HepG2 (cell line): ENCODE results near the gene MARCOL. TPM values are rescaled to one million over a fixed set of nuclear protein-coding genes. Genes with fewer than 3 reads are reported as not detected.
A peak's percentile ranks its signal among the peaks of the same experiment; 100 is the strongest.

Experiments used
- ATAC-seq: fragments of 200-7000 bp; cut with Tn5 transposase; 3 replicates; pipeline ENCODE4 v1.9.1; 2020; ENCODE audit warnings: mild to moderate bottlenecking, moderate library complexity
- Bru-seq: library from RNA; stranded (reverse); fragments of 400-500 nt; gene quantifications from one replicate; lab custom pipeline; 2021; lab: Mats Ljungman, UMichigan
- BruChase-seq, 2 experiments: library from RNA; stranded (reverse); fragments of 400-500 nt; gene quantifications; one replicate each; lab custom pipeline; 2021; lab: Mats Ljungman, UMichigan
- BruUV-seq: library from RNA; stranded (reverse); fragments of 400-500 nt; replicated peaks from 2 replicates; lab custom pipeline; 2021; lab: Mats Ljungman, UMichigan
- CTCF ChIA-PET: fragments of 300-600 bp; formaldehyde crosslinking; extraction: SDS; loops from one replicate; lab custom pipeline; 2021; ENCODE audit warnings: low total read pairs, inconsistent platforms, low intra/inter-chr PET ratio; lab: Yijun Ruan, JAX
- POLR2A ChIA-PET: fragments of 350-600 bp; sonication (Branson Sonifier 250); formaldehyde crosslinking; loops from one replicate; lab custom pipeline; 2020; ENCODE audit warnings: antibody characterized with exemption, inconsistent platforms; lab: Yijun Ruan, JAX
- DNase-seq: peaks from one replicate; pipeline ENCODE4 v3.0.0-alpha.2; 2015; ENCODE audit warnings: low spot score
- FAIRE-seq: peaks from 3 replicates; lab custom pipeline; 2011; peaks lifted over from hg19 to GRCh38; lab: Jason Lieb, UNC
- H2AFZ ChIP-seq: one replicate; pipeline ENCODE4 v1.6.1; 2011; ENCODE audit warnings: low read length, inconsistent platforms
- H3K27ac ChIP-seq: fragments of 300-600 bp; 3 replicates; pipeline ENCODE4 v1.8.0; 2011; ENCODE audit warnings: mixed run types, mild to moderate bottlenecking, mixed read lengths, low read length, inconsistent platforms; ENCODE audit not compliant: insufficient read depth; ENCODE audit errors: extremely low read length
- H3K27me3 ChIP-seq, 2 experiments: fragments of 200-600 bp in 1 of 2; 2 replicates in 1 of 2; 3 replicates in 1 of 2; pipeline versions ENCODE4 v1.6.0 to v1.8.0; 2011; ENCODE audit warnings: low read length in 2 of 2, mild to moderate bottlenecking in 2 of 2, moderate library complexity in 2 of 2, inconsistent platforms in 1 of 2; ENCODE audit not compliant: insufficient read depth in 2 of 2, control insufficient read depth in 1 of 2
- H3K36me3 ChIP-seq, 2 experiments: fragments of 200-600 bp in 1 of 2; replicated peaks in 1 of 2; 2 replicates in 1 of 2; 3 replicates in 1 of 2; pipeline versions ENCODE4 v1.5.1 to v1.8.0; 2011; ENCODE audit warnings: low read length in 2 of 2, inconsistent platforms in 1 of 2; ENCODE audit not compliant: insufficient read depth in 2 of 2, control insufficient read depth in 1 of 2
- H3K4me1 ChIP-seq: 2 replicates; pipeline ENCODE4 v1.5.1; 2012; ENCODE audit warnings: low read length, inconsistent platforms; ENCODE audit not compliant: insufficient read depth
- H3K4me2 ChIP-seq: 2 replicates; pipeline ENCODE4 v1.6.0; 2011; ENCODE audit warnings: low read depth, low read length, inconsistent platforms
- H3K4me3 ChIP-seq, 3 experiments: fragments of 200-600 bp in 1 of 3; sonication (generic), shearing (Covaris generic) in 1 of 3; replicated peaks in 1 of 3; 2 replicates each; pipeline ENCODE4 v1.5.1; 2011 to 2016; ENCODE audit warnings: low read length in 3 of 3, inconsistent platforms in 2 of 3, low read depth in 2 of 3, mild to moderate bottlenecking in 2 of 3, control low read depth in 1 of 3, mixed read lengths in 1 of 3; ENCODE audit not compliant: insufficient read depth in 1 of 3
- H3K79me2 ChIP-seq: one replicate; pipeline ENCODE4 v1.6.1; 2011; ENCODE audit warnings: low read length, inconsistent platforms; ENCODE audit not compliant: insufficient read depth
- H3K9ac ChIP-seq: 2 replicates; pipeline ENCODE4 v1.6.0; 2011; ENCODE audit warnings: mild to moderate bottlenecking, low read depth, low read length, inconsistent platforms; ENCODE audit not compliant: insufficient read depth
- H3K9me3 ChIP-seq: 2 replicates; pipeline ENCODE4 v1.5.1; 2012; ENCODE audit warnings: mild to moderate bottlenecking, low read length
- H4K20me1 ChIP-seq: 2 replicates; pipeline ENCODE4 v1.6.0; 2011; ENCODE audit warnings: inconsistent platforms, mild to moderate bottlenecking, low read length, moderate library complexity; ENCODE audit not compliant: insufficient read depth
- ARNT2 ChIP-seq: sonication (generic); formaldehyde crosslinking; IDR thresholded peaks from 2 replicates; pipeline ENCODE4 v1.8.0; 2022; ENCODE audit warnings: mild to moderate bottlenecking, low read depth, missing genetic modification reagents, moderate library complexity
- ATM ChIP-seq: fragments of 450-650 bp; IDR thresholded peaks from 2 replicates; pipeline ENCODE4 v1.7.1; 2017; ENCODE audit warnings: mild to moderate bottlenecking, borderline replicate concordance
- CBX1 ChIP-seq: IDR thresholded peaks from one replicate; pipeline ENCODE4 v1.6.1; 2016; ENCODE audit warnings: antibody characterized with exemption, low read depth
- FOXA1 ChIP-seq, 2 experiments: fragments of 450-650 bp in 1 of 2; sonication (generic) in 1 of 2; formaldehyde crosslinking in 1 of 2; IDR thresholded peaks; 2 replicates each; pipeline versions ENCODE4 v1.4.0 to v1.6.1; 2016 to 2020; ENCODE audit warnings: missing genetic modification reagents in 1 of 2
- GZF1 ChIP-seq: sonication (generic); formaldehyde crosslinking; IDR thresholded peaks from 2 replicates; pipeline ENCODE4 v1.5.1; 2020; ENCODE audit warnings: mild to moderate bottlenecking, missing genetic modification reagents
- HNRNPLL ChIP-seq: fragments of 200-400 bp; formaldehyde crosslinking; IDR thresholded peaks from 2 replicates; pipeline ENCODE4 v1.6.1; 2017; ENCODE audit warnings: mild to moderate bottlenecking, low read depth, low read length; ENCODE audit not compliant: poor library complexity, severe bottlenecking
- MYNN ChIP-seq: sonication (generic); formaldehyde crosslinking; IDR thresholded peaks from 2 replicates; pipeline ENCODE4 v1.4.0; 2020; ENCODE audit warnings: mild to moderate bottlenecking, low read depth, missing genetic modification reagents
- SAFB2 ChIP-seq: sonication (generic); formaldehyde crosslinking; IDR thresholded peaks from 2 replicates; pipeline ENCODE4 v1.5.1; 2020; ENCODE audit warnings: missing genetic modification reagents, low read depth, mild to moderate bottlenecking, borderline replicate concordance
- ZNF17 ChIP-seq: sonication (generic); formaldehyde crosslinking; IDR thresholded peaks from 2 replicates; pipeline ENCODE4 v1.5.0; 2020; ENCODE audit warnings: mild to moderate bottlenecking, missing genetic modification reagents
- ZNF331 ChIP-seq: sonication (generic); formaldehyde crosslinking; IDR thresholded peaks from 2 replicates; pipeline ENCODE4 v1.4.0; 2020; ENCODE audit warnings: missing genetic modification reagents
- ZNF605 ChIP-seq: sonication (generic); formaldehyde crosslinking; IDR thresholded peaks from 2 replicates; pipeline ENCODE4 v1.8.0; 2022; ENCODE audit warnings: mild to moderate bottlenecking, missing genetic modification reagents
- WGBS: methylation state at CpG from one replicate; pipeline ENCODE4 v1.1.6; 2017; ENCODE audit warnings: low lambda C conversion rate; 5-methylcytosine and 5-hydroxymethylcytosine counted together
- in situ Hi-C: cut with HindIII; loops from 2 replicates; pipeline ENCODE4 v1.10.0; 2017; ENCODE audit warnings: low pct_unique_long_range_greater_than_20kb; ENCODE audit not compliant: extremely low pct_ligation_motif_present
- intact Hi-C: fragments of 100-400 bp; cut with micrococcal nuclease; formaldehyde crosslinking; loops from one replicate; pipeline ENCODE4 v1.10.0; 2022; ENCODE audit not compliant: unreplicated experiment
- long read RNA-seq, 2 experiments: library from RNA in 1 of 2; library from polyadenylated mRNA in 1 of 2; stranded (forward) in 1 of 2; unstranded in 1 of 2; transcript quantifications; one replicate each; pipeline ENCODE4 v2.0.0, GENCODE V29; 2019 to 2022
- polyA minus RNA-seq, 3 experiments: library from RNA; depleted of rRNA, polyadenylated mRNA; stranded (reverse); fragments of >200 nt; gene quantifications; 2 replicates each; pipeline ENCODE4 v1.2.3, GENCODE V29; 2011; ENCODE audit warnings: low replicate concordance in 1 of 3
- polyA plus RNA-seq, 8 experiments: library from polyadenylated mRNA; depleted of rRNA in 3 of 8; stranded (reverse) in 7 of 8; unstranded in 1 of 8; fragments of >200 nt; fragmentation: Illumina TruSeq in 4 of 8; extraction: Trizol in 4 of 8; gene quantifications; 2 replicates each; pipeline versions ENCODE4 v1.2.1 to v1.2.3, GENCODE V29; 2011 to 2016; ENCODE audit warnings: low read depth in 4 of 8, missing spikeins in 1 of 8, mixed read lengths in 1 of 8; ENCODE audit not compliant: insufficient read depth in 1 of 8
- total RNA-seq, 5 experiments: library from RNA; depleted of rRNA; stranded (reverse); fragments of >200 nt; fragmentation: Illumina TruSeq; extraction: Trizol; gene quantifications; 2 replicates each; pipeline ENCODE4 v1.2.3, GENCODE V29; 2016; ENCODE audit warnings: low read depth in 1 of 5
- TF ChIP-seq, protein P1 (sequence below): sonication (generic); formaldehyde crosslinking; IDR thresholded peaks from 2 replicates; pipeline ENCODE4 v1.4.0; 2020; ENCODE audit warnings: mild to moderate bottlenecking, missing genetic modification reagents
- TF ChIP-seq, protein P2 (sequence below): IDR thresholded peaks from 2 replicates; pipeline ENCODE4 v1.4.0; 2020; ENCODE audit warnings: mild to moderate bottlenecking, missing genetic modification reagents
- TF ChIP-seq, protein P3 (sequence below): sonication (generic); formaldehyde crosslinking; IDR thresholded peaks from 2 replicates; pipeline ENCODE4 v1.4.0; 2020; ENCODE audit warnings: missing genetic modification reagents

Gene MARCOL
- total RNA-seq (2016; rRNA removed; fragmentation: Illumina TruSeq; extraction: Trizol) (not detected in 2 replicates), polyA plus RNA-seq (2011; rRNA removed) (not detected in 2 replicates), polyA minus RNA-seq (2011; rRNA and poly(A)+ RNA removed; ENCODE audit: low replicate concordance) (21.8 TPM in 1 of 2 replicates, not detected in the other), Bru-seq, nascent RNA (not detected), BruChase-seq, experiment 1, labeled RNA remaining after a 6-hour chase (not detected), BruChase-seq, experiment 2, labeled RNA remaining after a 2-hour chase (percentile 5 among the genes with signal in this experiment)
- total RNA-seq (2016; cell fraction: cytosol; rRNA removed; fragmentation: Illumina TruSeq; extraction: Trizol; ENCODE audit: low read depth), result not detected in 2 replicates
- total RNA-seq (2016; cell fraction: insoluble cytoplasmic fraction; rRNA removed; fragmentation: Illumina TruSeq; extraction: Trizol), result not detected in 2 replicates
- total RNA-seq (2016; cell fraction: membrane; rRNA removed; fragmentation: Illumina TruSeq; extraction: Trizol), result not detected in 2 replicates
- not detected in 2 replicates for total RNA-seq (2016; cell fraction: nucleus; rRNA removed; fragmentation: Illumina TruSeq; extraction: Trizol)
- not detected in 2 replicates for polyA plus RNA-seq (2011; cell fraction: cytosol; rRNA removed)
- not detected in 2 replicates for polyA plus RNA-seq (2011; cell fraction: nucleus; rRNA removed)
- polyA plus RNA-seq (2012), result not detected in 2 replicates
- polyA plus RNA-seq (2016; cell fraction: cytosol; fragmentation: Illumina TruSeq; extraction: Trizol; ENCODE audit: low read depth), result not detected in 2 replicates
- polyA plus RNA-seq (2016; cell fraction: insoluble cytoplasmic fraction; fragmentation: Illumina TruSeq; extraction: Trizol; ENCODE audit: low read depth), result not detected in 2 replicates
- not detected in 2 replicates for polyA plus RNA-seq (2016; cell fraction: membrane; fragmentation: Illumina TruSeq; extraction: Trizol; ENCODE audit: low read depth)
- polyA plus RNA-seq (2016; cell fraction: nucleus; fragmentation: Illumina TruSeq; extraction: Trizol; ENCODE audit: insufficient read depth, low read depth), result not detected in 2 replicates
- not detected in 2 replicates for polyA minus RNA-seq (2011; cell fraction: cytosol; rRNA and poly(A)+ RNA removed)
- not detected in 2 replicates for polyA minus RNA-seq (2011; cell fraction: nucleus; rRNA and poly(A)+ RNA removed)
- long read RNA-seq, experiment 1, result 0 reads
- long read RNA-seq, experiment 2, result 0 reads

DNA sequence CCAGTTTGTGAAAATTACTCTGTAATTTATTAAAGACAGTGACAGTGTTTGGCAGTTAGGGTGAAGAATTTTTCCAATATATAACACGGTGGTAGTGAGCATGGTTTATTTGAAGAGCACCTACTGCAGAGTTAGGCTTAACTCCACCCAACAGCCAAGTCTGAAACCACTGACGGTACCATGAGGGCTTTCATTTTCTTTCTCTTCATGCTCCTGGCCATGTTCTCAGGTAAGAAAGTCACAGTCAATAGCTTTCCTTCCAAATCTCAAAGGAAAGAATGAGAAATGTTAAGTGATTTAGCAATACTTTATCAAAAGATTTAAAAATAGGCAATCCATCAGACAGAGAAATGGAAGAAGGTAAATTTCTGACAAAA lies at the start of gene MARCOL:
Gene MARCOL (plus strand): TSS at position 108 of the 377 bp plus-strand sequence. CDS start 73 bp downstream, at position 181.
- no peaks in the 10 kb centered on the region for H3K36me3 ChIP-seq
- intact Hi-C loops, result no loop called here
- no peaks in the 10 kb centered on the region for H3K9me3 ChIP-seq
- TF ChIP-seq MYNN (no peak), CBX1 (no peak), FOXA1 (IDR thresholded peaks at IDR 0.05) (no peak), FOXA1 (CRISPR knock-in tag; IDR thresholded peaks at IDR 0.05) (no peak), GZF1 (no peak), SAFB2 (CRISPR knock-in tag) (no peak), ZNF331 (no peak), ATM (no peak), ZNF605 (no peak), ZNF17 (CRISPR knock-in tag) (no peak), ARNT2 (no peak), HNRNPLL (no peak)
- TF ChIP-seq, protein P1, sequence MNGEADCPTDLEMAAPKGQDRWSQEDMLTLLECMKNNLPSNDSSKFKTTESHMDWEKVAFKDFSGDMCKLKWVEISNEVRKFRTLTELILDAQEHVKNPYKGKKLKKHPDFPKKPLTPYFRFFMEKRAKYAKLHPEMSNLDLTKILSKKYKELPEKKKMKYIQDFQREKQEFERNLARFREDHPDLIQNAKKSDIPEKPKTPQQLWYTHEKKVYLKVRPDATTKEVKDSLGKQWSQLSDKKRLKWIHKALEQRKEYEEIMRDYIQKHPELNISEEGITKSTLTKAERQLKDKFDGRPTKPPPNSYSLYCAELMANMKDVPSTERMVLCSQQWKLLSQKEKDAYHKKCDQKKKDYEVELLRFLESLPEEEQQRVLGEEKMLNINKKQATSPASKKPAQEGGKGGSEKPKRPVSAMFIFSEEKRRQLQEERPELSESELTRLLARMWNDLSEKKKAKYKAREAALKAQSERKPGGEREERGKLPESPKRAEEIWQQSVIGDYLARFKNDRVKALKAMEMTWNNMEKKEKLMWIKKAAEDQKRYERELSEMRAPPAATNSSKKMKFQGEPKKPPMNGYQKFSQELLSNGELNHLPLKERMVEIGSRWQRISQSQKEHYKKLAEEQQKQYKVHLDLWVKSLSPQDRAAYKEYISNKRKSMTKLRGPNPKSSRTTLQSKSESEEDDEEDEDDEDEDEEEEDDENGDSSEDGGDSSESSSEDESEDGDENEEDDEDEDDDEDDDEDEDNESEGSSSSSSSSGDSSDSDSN, result no peak
- TF ChIP-seq, protein P2, sequence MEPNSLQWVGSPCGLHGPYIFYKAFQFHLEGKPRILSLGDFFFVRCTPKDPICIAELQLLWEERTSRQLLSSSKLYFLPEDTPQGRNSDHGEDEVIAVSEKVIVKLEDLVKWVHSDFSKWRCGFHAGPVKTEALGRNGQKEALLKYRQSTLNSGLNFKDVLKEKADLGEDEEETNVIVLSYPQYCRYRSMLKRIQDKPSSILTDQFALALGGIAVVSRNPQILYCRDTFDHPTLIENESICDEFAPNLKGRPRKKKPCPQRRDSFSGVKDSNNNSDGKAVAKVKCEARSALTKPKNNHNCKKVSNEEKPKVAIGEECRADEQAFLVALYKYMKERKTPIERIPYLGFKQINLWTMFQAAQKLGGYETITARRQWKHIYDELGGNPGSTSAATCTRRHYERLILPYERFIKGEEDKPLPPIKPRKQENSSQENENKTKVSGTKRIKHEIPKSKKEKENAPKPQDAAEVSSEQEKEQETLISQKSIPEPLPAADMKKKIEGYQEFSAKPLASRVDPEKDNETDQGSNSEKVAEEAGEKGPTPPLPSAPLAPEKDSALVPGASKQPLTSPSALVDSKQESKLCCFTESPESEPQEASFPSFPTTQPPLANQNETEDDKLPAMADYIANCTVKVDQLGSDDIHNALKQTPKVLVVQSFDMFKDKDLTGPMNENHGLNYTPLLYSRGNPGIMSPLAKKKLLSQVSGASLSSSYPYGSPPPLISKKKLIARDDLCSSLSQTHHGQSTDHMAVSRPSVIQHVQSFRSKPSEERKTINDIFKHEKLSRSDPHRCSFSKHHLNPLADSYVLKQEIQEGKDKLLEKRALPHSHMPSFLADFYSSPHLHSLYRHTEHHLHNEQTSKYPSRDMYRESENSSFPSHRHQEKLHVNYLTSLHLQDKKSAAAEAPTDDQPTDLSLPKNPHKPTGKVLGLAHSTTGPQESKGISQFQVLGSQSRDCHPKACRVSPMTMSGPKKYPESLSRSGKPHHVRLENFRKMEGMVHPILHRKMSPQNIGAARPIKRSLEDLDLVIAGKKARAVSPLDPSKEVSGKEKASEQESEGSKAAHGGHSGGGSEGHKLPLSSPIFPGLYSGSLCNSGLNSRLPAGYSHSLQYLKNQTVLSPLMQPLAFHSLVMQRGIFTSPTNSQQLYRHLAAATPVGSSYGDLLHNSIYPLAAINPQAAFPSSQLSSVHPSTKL, result no peak
- TF ChIP-seq, protein P3, sequence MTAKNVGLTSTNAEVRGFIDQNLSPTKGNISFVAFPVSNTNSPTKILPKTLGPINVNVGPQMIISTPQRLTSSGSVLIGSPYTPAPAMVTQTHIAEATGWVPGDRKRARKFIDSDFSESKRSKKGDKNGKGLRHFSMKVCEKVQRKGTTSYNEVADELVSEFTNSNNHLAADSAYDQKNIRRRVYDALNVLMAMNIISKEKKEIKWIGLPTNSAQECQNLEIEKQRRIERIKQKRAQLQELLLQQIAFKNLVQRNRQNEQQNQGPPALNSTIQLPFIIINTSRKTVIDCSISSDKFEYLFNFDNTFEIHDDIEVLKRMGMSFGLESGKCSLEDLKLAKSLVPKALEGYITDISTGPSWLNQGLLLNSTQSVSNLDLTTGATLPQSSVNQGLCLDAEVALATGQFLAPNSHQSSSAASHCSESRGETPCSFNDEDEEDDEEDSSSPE, result no peak
- H3K79me2 ChIP-seq, result no peaks in the 10 kb centered on the region
- no TSS peak for BruUV-seq
- ATAC-seq (no peak), DNase-seq (no peak), FAIRE-seq (no peak)
- no peaks in the 10 kb centered on the region for H3K27me3 ChIP-seq
- H2AFZ ChIP-seq, result no peak within 1 kb of the TSS
- H3K4me2 ChIP-seq, result no peak within 1 kb of the TSS
- in situ Hi-C loops, result no loop called here
- ChIA-PET POLR2A (no interaction called here), CTCF (no interaction called here)
- WGBS, result 2% methylated on average over 2 of the region's 2 CpGs
- no peak within 1 kb of the TSS for H3K4me3 ChIP-seq
- no peaks in the 10 kb centered on the region for H4K20me1 ChIP-seq
- no peak within 1 kb of the TSS for H3K9ac ChIP-seq
- no peaks in the 10 kb centered on the region for H3K4me1 ChIP-seq
- no peak within 1 kb of the TSS for H3K27ac ChIP-seq
